ENCODE data around the gene CAND2. TPM values are rescaled to one million over a fixed set of nuclear protein-coding genes. Genes with fewer than 3 reads are reported as not detected.

The CAND2 gene
- total and polyA plus RNA-seq, 4 donors = 0.38 to 1.6 (median 0.92) TPM

DNA sequence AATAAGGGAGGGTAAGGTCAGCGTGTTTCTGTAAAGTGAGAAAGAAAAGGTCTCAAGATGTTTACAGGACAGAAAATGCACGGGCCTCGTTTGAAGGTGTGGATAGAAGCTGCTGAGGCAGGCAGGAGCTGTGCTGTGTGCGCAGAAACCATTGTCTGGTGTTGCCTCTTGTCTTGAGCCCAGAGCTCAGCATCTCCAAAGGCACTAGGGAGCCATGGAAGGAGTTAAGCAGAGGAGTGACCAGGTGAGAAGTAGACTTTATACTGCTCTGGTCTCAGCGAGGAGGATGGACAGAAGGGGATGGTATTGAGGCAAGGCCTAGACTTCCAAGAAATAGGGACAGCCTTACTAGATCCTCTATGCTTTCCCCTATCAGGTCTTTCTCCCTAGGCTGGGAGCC, 13.0 kb downstream of the CAND2 start (continued):
- TF ChIP-seq, protein P1, sequence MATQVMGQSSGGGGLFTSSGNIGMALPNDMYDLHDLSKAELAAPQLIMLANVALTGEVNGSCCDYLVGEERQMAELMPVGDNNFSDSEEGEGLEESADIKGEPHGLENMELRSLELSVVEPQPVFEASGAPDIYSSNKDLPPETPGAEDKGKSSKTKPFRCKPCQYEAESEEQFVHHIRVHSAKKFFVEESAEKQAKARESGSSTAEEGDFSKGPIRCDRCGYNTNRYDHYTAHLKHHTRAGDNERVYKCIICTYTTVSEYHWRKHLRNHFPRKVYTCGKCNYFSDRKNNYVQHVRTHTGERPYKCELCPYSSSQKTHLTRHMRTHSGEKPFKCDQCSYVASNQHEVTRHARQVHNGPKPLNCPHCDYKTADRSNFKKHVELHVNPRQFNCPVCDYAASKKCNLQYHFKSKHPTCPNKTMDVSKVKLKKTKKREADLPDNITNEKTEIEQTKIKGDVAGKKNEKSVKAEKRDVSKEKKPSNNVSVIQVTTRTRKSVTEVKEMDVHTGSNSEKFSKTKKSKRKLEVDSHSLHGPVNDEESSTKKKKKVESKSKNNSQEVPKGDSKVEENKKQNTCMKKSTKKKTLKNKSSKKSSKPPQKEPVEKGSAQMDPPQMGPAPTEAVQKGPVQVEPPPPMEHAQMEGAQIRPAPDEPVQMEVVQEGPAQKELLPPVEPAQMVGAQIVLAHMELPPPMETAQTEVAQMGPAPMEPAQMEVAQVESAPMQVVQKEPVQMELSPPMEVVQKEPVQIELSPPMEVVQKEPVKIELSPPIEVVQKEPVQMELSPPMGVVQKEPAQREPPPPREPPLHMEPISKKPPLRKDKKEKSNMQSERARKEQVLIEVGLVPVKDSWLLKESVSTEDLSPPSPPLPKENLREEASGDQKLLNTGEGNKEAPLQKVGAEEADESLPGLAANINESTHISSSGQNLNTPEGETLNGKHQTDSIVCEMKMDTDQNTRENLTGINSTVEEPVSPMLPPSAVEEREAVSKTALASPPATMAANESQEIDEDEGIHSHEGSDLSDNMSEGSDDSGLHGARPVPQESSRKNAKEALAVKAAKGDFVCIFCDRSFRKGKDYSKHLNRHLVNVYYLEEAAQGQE (IDR thresholded peaks at IDR 0.05) = no peak
- TF ChIP-seq JUND (IDR thresholded peaks at IDR 0.05) = no peak
- TF ChIP-seq, protein P2, sequence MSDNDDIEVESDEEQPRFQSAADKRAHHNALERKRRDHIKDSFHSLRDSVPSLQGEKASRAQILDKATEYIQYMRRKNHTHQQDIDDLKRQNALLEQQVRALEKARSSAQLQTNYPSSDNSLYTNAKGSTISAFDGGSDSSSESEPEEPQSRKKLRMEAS (IDR thresholded peaks at IDR 0.05) = no peak
- TF ChIP-seq, protein P3, sequence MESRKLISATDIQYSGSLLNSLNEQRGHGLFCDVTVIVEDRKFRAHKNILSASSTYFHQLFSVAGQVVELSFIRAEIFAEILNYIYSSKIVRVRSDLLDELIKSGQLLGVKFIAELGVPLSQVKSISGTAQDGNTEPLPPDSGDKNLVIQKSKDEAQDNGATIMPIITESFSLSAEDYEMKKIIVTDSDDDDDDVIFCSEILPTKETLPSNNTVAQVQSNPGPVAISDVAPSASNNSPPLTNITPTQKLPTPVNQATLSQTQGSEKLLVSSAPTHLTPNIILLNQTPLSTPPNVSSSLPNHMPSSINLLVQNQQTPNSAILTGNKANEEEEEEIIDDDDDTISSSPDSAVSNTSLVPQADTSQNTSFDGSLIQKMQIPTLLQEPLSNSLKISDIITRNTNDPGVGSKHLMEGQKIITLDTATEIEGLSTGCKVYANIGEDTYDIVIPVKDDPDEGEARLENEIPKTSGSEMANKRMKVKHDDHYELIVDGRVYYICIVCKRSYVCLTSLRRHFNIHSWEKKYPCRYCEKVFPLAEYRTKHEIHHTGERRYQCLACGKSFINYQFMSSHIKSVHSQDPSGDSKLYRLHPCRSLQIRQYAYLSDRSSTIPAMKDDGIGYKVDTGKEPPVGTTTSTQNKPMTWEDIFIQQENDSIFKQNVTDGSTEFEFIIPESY (IDR thresholded peaks at IDR 0.05) = no peak

DNA sequence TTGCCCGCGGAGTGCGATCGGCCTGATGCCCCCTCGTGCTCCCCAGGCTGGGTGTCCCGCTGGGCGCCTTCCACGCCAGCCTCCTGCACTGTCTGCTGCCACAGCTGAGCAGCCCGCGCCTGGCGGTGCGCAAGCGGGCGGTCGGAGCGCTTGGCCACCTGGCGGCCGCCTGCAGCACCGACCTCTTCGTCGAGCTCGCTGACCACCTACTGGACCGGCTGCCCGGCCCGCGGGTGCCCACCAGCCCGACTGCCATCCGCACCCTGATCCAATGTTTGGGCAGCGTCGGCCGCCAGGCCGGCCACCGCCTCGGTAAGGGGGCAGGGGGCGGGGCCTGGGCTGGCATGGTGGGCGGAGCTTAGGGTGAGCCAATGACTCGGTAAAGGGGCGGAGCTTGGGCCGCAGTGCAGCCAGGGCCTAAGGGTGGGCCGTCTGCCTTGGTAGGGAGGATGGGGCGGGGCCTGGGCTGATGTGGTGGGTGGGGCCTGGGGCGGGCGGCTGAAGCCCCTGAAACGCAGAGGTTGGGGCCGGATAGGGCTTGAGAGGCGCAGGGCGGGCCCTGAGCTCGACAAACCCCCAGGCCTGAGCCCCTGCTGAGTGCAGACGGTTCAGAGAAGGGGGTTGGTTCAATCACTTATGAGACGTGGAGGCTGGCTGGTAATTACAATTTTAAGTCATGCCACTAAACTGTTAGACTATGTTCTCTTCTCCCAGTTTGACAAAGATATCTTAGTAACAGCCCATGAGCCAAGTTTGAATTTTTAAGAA, 13.7 kb downstream of the CAND2 start:
- H3K9me3 ChIP-seq (ENCODE audit: control insufficient read depth in 4 of 4, low read length in 3 of 4) = no peaks in the 10 kb centered on the region
- H3K4me1 ChIP-seq (ENCODE audit: control insufficient read depth in 4 of 4, insufficient read depth in 4 of 4, low read length in 3 of 4) = peaks cover 0 to 7% (median 5%) of the 10 kb centered on the region in 4 donors
- peaks cover 0 to 2% (median 0%) of the 10 kb centered on the region in 4 donors for H3K36me3 ChIP-seq (ENCODE audit: control insufficient read depth in 4 of 4, insufficient read depth in 3 of 4, low read depth in 1 of 4, low read length in 3 of 4)
- H3K9ac ChIP-seq (ENCODE audit: low read depth in 1 of 2, low read length in 2 of 2) = peak overlapping the region; percentile 18 to 61
- H3K4me3 ChIP-seq (ENCODE audit: low read depth in 1 of 3, low read length in 3 of 3) = peak overlapping the region; percentile 46 to 66 (median 64)
- TF ChIP-seq GABPA (IDR thresholded peaks at IDR 0.05 in 1 of 2, conservative IDR thresholded peaks at IDR 0.05 in 1 of 2) (no peak), NR2F2 (IDR thresholded peaks at IDR 0.05) (no peak), JUND (IDR thresholded peaks at IDR 0.05) (no peak), HNF4A (conservative IDR thresholded peaks at IDR 0.05) (no peak), HNF4G (IDR thresholded peaks at IDR 0.05) (no peak), RXRA (IDR thresholded peaks at IDR 0.05) (no peak), TAF1 (conservative IDR thresholded peaks at IDR 0.05) (no peak), SP1 (IDR thresholded peaks at IDR 0.05) (peak; percentile 64), RAD21 (IDR thresholded peaks at IDR 0.05) (peak; percentile 59 to 72), EGR1 (IDR thresholded peaks at IDR 0.05; ENCODE audit: low read depth in 2 of 2) (no peak)
- TF ChIP-seq, protein P1 (IDR thresholded peaks at IDR 0.05) = peak; percentile 49
- TF ChIP-seq, protein P2 (IDR thresholded peaks at IDR 0.05) = no peak
- TF ChIP-seq, protein P4, sequence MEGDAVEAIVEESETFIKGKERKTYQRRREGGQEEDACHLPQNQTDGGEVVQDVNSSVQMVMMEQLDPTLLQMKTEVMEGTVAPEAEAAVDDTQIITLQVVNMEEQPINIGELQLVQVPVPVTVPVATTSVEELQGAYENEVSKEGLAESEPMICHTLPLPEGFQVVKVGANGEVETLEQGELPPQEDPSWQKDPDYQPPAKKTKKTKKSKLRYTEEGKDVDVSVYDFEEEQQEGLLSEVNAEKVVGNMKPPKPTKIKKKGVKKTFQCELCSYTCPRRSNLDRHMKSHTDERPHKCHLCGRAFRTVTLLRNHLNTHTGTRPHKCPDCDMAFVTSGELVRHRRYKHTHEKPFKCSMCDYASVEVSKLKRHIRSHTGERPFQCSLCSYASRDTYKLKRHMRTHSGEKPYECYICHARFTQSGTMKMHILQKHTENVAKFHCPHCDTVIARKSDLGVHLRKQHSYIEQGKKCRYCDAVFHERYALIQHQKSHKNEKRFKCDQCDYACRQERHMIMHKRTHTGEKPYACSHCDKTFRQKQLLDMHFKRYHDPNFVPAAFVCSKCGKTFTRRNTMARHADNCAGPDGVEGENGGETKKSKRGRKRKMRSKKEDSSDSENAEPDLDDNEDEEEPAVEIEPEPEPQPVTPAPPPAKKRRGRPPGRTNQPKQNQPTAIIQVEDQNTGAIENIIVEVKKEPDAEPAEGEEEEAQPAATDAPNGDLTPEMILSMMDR (IDR thresholded peaks at IDR 0.05; ENCODE audit: low read depth, low read length, missing input control) = peak; percentile 47
- DNase-seq (ENCODE audit: low spot score) = peak; percentile 99
- H3K27ac ChIP-seq (ENCODE audit: low read depth in 1 of 2, low read length in 2 of 2) = peak overlapping the region; percentile 21 to 37
- 2% methylated on average over 50 of the region's 50 CpGs for WGBS
- H3K27me3 ChIP-seq (ENCODE audit: control insufficient read depth in 4 of 4, insufficient read depth in 4 of 4, low read length in 3 of 4) = no peaks in the 10 kb centered on the region

All from liver (tissue), 9 donors.